Measurements from ENCODE around the gene CYP2A13. TPM values are rescaled to one million over a fixed set of nuclear protein-coding genes. Genes with fewer than 3 reads are reported as not detected.
"Not testable (repeated sequence)": the region's sequence is repeated elsewhere in the genome, so short reads cannot be mapped to it uniquely, and the experiment has no call there.

The CYP2A13 gene
- total RNA-seq, 1 donor from 2014 or later = not detected

GRCh38 chr19:41123716-41124294, 35.6 kb downstream of the CYP2A13 start:
- no peaks in the 10 kb centered on the region for H3K9me3 Mint-ChIP-seq
- peaks cover 8% of the 10 kb centered on the region for H3K4me1 Mint-ChIP-seq
- H3K27ac Mint-ChIP-seq = no peak overlapping the region
- no peak overlapping the region for H3K4me3 Mint-ChIP-seq
- TF ChIP-seq, protein P1, sequence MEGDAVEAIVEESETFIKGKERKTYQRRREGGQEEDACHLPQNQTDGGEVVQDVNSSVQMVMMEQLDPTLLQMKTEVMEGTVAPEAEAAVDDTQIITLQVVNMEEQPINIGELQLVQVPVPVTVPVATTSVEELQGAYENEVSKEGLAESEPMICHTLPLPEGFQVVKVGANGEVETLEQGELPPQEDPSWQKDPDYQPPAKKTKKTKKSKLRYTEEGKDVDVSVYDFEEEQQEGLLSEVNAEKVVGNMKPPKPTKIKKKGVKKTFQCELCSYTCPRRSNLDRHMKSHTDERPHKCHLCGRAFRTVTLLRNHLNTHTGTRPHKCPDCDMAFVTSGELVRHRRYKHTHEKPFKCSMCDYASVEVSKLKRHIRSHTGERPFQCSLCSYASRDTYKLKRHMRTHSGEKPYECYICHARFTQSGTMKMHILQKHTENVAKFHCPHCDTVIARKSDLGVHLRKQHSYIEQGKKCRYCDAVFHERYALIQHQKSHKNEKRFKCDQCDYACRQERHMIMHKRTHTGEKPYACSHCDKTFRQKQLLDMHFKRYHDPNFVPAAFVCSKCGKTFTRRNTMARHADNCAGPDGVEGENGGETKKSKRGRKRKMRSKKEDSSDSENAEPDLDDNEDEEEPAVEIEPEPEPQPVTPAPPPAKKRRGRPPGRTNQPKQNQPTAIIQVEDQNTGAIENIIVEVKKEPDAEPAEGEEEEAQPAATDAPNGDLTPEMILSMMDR (IDR thresholded peaks at IDR 0.05; ENCODE audit: unreplicated experiment) = no peak
- DNase-seq (ENCODE audit: low spot score in 2 of 2, unreplicated experiment in 2 of 2) = no peak
- H3K36me3 Mint-ChIP-seq = no peaks in the 10 kb centered on the region
- peaks cover 2% of the 10 kb centered on the region for H3K27me3 Mint-ChIP-seq (ENCODE audit: low read depth)

DNA sequence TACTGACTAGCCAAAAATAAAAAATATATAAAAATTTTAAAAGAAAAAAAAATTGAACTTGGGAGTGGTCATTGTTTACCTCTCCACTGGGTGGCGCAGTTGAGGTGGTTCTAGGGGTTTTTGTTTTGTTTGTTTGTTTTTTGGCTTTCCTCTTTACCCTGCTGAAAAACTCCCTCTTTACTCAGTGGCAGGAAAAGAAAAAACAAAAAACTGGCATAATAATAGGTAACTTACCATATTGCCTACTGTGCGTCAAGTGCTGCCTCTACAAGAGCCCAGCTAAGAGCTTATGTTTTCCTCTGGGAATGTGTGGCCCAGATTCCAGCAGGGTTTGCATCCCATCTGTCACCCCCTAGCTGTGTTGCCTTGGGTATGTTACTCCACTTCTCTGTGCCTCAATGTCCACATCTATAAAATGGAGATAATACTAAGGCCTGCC, 38.5 kb downstream of the CYP2A13 start:
- DNase-seq (ENCODE audit: low spot score in 2 of 2, unreplicated experiment in 2 of 2); H3K36me3 Mint-ChIP-seq; H3K27ac Mint-ChIP-seq; H3K4me3 Mint-ChIP-seq; H3K9me3 Mint-ChIP-seq; H3K27me3 Mint-ChIP-seq (ENCODE audit: low read depth); H3K4me1 Mint-ChIP-seq: not testable (repeated sequence)
- TF ChIP-seq, protein P1 (IDR thresholded peaks at IDR 0.05; ENCODE audit: unreplicated experiment) = peak; percentile 86

GRCh38 chr19:41127362-41127761, 39.1 kb downstream of the CYP2A13 start:
- not testable (repeated sequence) for H3K27ac Mint-ChIP-seq

GRCh38 chr19:41127801-41128300, 39.6 kb downstream of the CYP2A13 start:
- peak overlapping the region; percentile 55 for H3K4me3 Mint-ChIP-seq

More at GRCh38 chr19:41127362-41127761, 39.1 kb downstream of the CYP2A13 start:
- not testable (repeated sequence) for H3K27me3 Mint-ChIP-seq (ENCODE audit: low read depth); H3K36me3 Mint-ChIP-seq; H3K9me3 Mint-ChIP-seq; DNase-seq (ENCODE audit: low spot score in 2 of 2, unreplicated experiment in 2 of 2); H3K4me3 Mint-ChIP-seq
- H3K4me1 Mint-ChIP-seq = peaks cover 10% of the 10 kb centered on the region

DNA sequence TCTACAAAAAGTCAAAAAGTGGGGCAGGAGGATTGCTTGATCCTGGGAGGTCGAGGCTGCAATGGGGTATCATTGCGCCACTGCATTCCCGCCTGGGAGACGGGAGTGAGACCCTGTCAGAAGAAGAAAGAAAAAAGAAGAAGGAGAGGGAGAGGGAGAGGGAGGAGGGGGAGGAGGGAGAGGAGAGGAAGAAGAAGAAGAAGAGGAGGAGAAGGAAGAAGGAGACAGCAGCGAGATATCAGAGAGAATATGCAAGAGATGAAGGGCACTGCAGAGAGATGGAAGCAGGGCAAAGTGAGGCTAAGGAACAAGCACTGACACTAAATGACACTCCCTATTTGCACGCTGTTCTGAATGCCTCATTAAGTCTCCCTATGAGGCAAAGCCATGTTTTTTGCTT, 40.4 kb downstream of the CYP2A13 start:
- H3K36me3 Mint-ChIP-seq = no peaks in the 10 kb centered on the region
- H3K4me3 Mint-ChIP-seq = no peak overlapping the region
- H3K9me3 Mint-ChIP-seq = no peaks in the 10 kb centered on the region
- peaks cover 14% of the 10 kb centered on the region for H3K4me1 Mint-ChIP-seq
- DNase-seq (ENCODE audit: low spot score in 2 of 2, unreplicated experiment in 2 of 2) = no peak
- TF ChIP-seq, protein P1 (IDR thresholded peaks at IDR 0.05; ENCODE audit: unreplicated experiment) = no peak
- H3K27ac Mint-ChIP-seq = no peak overlapping the region
- H3K27me3 Mint-ChIP-seq (ENCODE audit: low read depth) = peaks cover 2% of the 10 kb centered on the region

More at GRCh38 chr19:41127801-41128300, 39.6 kb downstream of the CYP2A13 start:
- not testable (repeated sequence) for H3K27me3 Mint-ChIP-seq (ENCODE audit: low read depth); H3K9me3 Mint-ChIP-seq; H3K36me3 Mint-ChIP-seq; H3K27ac Mint-ChIP-seq
- peak in 1 of 2 experiments; percentile 72 for DNase-seq (ENCODE audit: low spot score in 2 of 2, unreplicated experiment in 2 of 2)
- peaks cover 10% of the 10 kb centered on the region for H3K4me1 Mint-ChIP-seq

GRCh38 chr19:41131186-41131585, 42.9 kb downstream of the CYP2A13 start:
- DNase-seq (ENCODE audit: low spot score in 2 of 2, unreplicated experiment in 2 of 2) = no peak
- H3K9me3 Mint-ChIP-seq = no peaks in the 10 kb centered on the region
- TF ChIP-seq, protein P1 (IDR thresholded peaks at IDR 0.05; ENCODE audit: unreplicated experiment) = no peak
- peaks cover 22% of the 10 kb centered on the region for H3K4me1 Mint-ChIP-seq
- H3K27me3 Mint-ChIP-seq (ENCODE audit: low read depth) = peaks cover 2% of the 10 kb centered on the region
- no peak overlapping the region for H3K27ac Mint-ChIP-seq
- H3K4me3 Mint-ChIP-seq = no peak overlapping the region
- no peaks in the 10 kb centered on the region for H3K36me3 Mint-ChIP-seq

All from mesothelial cell of epicardium (in vitro differentiated cells).